ENCODE data around the gene ESYT2. TPM values are rescaled to one million over a fixed set of nuclear protein-coding genes. Genes with fewer than 3 reads are reported as not detected.

The ESYT2 gene
- total and polyA plus RNA-seq, 2 of the 4 experiments (the other 2 are of a cell fraction), result 26.7 to 69.9 TPM

- POLR2A ChIA-PET (ENCODE audit: unreplicated experiment), result no interaction called here
- Histone ChIP-seq H3K9me3 (ENCODE audit: control insufficient read depth, insufficient read depth, low read length) (no peaks in the 10 kb centered on the region), H3K23ac (ENCODE audit: low read depth, low read length) (no peak overlapping the region), H3K4me2 (ENCODE audit: low read depth, low read length) (peak overlapping the region; percentile 50), H3K36me3 (ENCODE audit: control insufficient read depth, insufficient read depth, low read length) (no peaks in the 10 kb centered on the region), H3K14ac (replicated peaks; ENCODE audit: low read depth, low read length) (no peak overlapping the region), H2AFZ (replicated peaks; ENCODE audit: low read length, poor library complexity) (no peak overlapping the region), H3K9ac (ENCODE audit: low read depth, low read length) (peak overlapping the region; percentile 36; the same call in 1 of the 2 replicates), H3K56ac (ENCODE audit: extremely low read depth, insufficient read depth, low read length) (no peak overlapping the region), H2AK5ac (ENCODE audit: low read depth, low read length) (no peak overlapping the region; the same call in 1 of the 2 replicates), H3K27ac (ENCODE audit: insufficient read depth, low read length) (peak overlapping the region; percentile 31; the same call in 1 of the 2 replicates), H2BK15ac (ENCODE audit: low read depth, low read length) (no peak overlapping the region; the same call in 2 of the 3 replicates), H2AK9ac (replicated peaks; ENCODE audit: low read depth, low read length, poor library complexity) (no peak overlapping the region), H3K79me1 (ENCODE audit: low read depth in 1 of 2, low read length in 2 of 2) (peaks cover 25 to 65% of the 10 kb centered on the region in 2 experiments), H4K8ac (ENCODE audit: low read depth in 2 of 2, low read length in 2 of 2) (no peak overlapping the region), H4K91ac (ENCODE audit: insufficient read depth, low read depth, low read length) (no peak overlapping the region; the same call in 1 of the 2 replicates), H3K4me3 (ENCODE audit: insufficient read depth, low read depth, low read length) (no peak overlapping the region), H3K18ac (ENCODE audit: low read depth, low read length) (peak overlapping the region; percentile 76; the same call in 1 of the 2 replicates), H4K20me1 (ENCODE audit: insufficient read depth, low read length) (peaks cover 37% of the 10 kb centered on the region; the same call in 1 of the 2 replicates), H3K9me1 (ENCODE audit: insufficient read depth, low read length) (peaks cover 31% of the 10 kb centered on the region), H2BK5ac (ENCODE audit: low read depth, low read length, poor library complexity, severe bottlenecking) (no peak overlapping the region), H2BK20ac (ENCODE audit: low read depth, low read length) (no peak overlapping the region), H3K4ac (ENCODE audit: low read depth, low read length) (no peak overlapping the region), H3K4me1 (ENCODE audit: control insufficient read depth, insufficient read depth, low read length) (peaks cover 27% of the 10 kb centered on the region), H2BK120ac (ENCODE audit: low read depth, low read length) (no peak overlapping the region), H4K5ac (ENCODE audit: low read depth, low read length) (no peak overlapping the region; the same call in 1 of the 2 replicates), H3K27me3 (ENCODE audit: control insufficient read depth, insufficient read depth, low read length) (no peaks in the 10 kb centered on the region)
- no peak for DNase-seq
- in situ Hi-C loops (cut with MboI; ENCODE audit: low sequenced_read_pairs) (no loop called here), intact Hi-C loops (cut with micrococcal nuclease) (no loop called here), dilution Hi-C loops (cut with HindIII; ENCODE audit: low sequenced_read_pairs, unreplicated experiment) (no loop called here)
- no peak for TF ChIP-seq SMC3 (IDR thresholded peaks at IDR 0.05; ENCODE audit: low read depth, low read length)
- TF ChIP-seq CHD1 (IDR thresholded peaks at IDR 0.05; ENCODE audit: low read depth, low read length), result no peak
- no peak for TF ChIP-seq POLR2A (IDR thresholded peaks at IDR 0.05; ENCODE audit: low read depth, low read length)
- no peak for TF ChIP-seq ELK1 (IDR thresholded peaks at IDR 0.05; ENCODE audit: borderline replicate concordance, low read depth, low read length)
- TF ChIP-seq FOS (IDR thresholded peaks at IDR 0.05; ENCODE audit: low read depth, low read length), result no peak
- TF ChIP-seq RFX5 (IDR thresholded peaks at IDR 0.05; ENCODE audit: low read depth, low read length), result no peak
- no peak for TF ChIP-seq MAZ (IDR thresholded peaks at IDR 0.05; ENCODE audit: borderline replicate concordance, low read depth, low read length)
- TF ChIP-seq RCOR1 (IDR thresholded peaks at IDR 0.05; ENCODE audit: insufficient replicate concordance, low read length), result no peak
- TF ChIP-seq NFE2L2 (IDR thresholded peaks at IDR 0.05; ENCODE audit: low read depth, low read length), result no peak
- TF ChIP-seq MAFK (IDR thresholded peaks at IDR 0.05; ENCODE audit: low read depth, low read length), result no peak
- no peak for TF ChIP-seq RAD21 (IDR thresholded peaks at IDR 0.05; ENCODE audit: low read length)
- no CpG with 5 or more reads among the region's 3 CpGs for WGBS, 2 experiments (ENCODE audit: extremely low coverage in 2 of 2, insufficient read length in 1 of 2)
- no TSS peak for BruUV-seq (replicated peaks)
- CTCF ChIA-PET, result no interaction called here
- ATAC-seq (ENCODE audit: low read depth), result no peak
These were observed 13.0 kb downstream of the ESYT2 start for GRCh38 chr7:158816271-158816670.
